HG02970 (cell line): ENCODE results near the gene OSBPL10.
"Not testable (repeated sequence)": the region's sequence is repeated elsewhere in the genome, so short reads cannot be mapped to it uniquely, and the experiment has no call there.

ENCODE experiments used
- ATAC-seq: cut with Tn5 transposase; IDR thresholded peaks from one replicate; pipeline ENCODE4 v1.9.1; 2021; ENCODE audit warnings: mild to moderate bottlenecking, moderate library complexity, moderate number of reproducible peaks; ENCODE audit not compliant: unreplicated experiment, low FRiP score

The OSBPL10 gene, protein sequence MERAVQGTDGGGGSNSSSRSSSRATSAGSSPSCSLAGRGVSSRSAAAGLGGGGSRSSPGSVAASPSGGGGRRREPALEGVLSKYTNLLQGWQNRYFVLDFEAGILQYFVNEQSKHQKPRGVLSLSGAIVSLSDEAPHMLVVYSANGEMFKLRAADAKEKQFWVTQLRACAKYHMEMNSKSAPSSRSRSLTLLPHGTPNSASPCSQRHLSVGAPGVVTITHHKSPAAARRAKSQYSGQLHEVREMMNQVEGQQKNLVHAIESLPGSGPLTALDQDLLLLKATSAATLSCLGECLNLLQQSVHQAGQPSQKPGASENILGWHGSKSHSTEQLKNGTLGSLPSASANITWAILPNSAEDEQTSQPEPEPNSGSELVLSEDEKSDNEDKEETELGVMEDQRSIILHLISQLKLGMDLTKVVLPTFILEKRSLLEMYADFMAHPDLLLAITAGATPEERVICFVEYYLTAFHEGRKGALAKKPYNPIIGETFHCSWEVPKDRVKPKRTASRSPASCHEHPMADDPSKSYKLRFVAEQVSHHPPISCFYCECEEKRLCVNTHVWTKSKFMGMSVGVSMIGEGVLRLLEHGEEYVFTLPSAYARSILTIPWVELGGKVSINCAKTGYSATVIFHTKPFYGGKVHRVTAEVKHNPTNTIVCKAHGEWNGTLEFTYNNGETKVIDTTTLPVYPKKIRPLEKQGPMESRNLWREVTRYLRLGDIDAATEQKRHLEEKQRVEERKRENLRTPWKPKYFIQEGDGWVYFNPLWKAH

DNA sequence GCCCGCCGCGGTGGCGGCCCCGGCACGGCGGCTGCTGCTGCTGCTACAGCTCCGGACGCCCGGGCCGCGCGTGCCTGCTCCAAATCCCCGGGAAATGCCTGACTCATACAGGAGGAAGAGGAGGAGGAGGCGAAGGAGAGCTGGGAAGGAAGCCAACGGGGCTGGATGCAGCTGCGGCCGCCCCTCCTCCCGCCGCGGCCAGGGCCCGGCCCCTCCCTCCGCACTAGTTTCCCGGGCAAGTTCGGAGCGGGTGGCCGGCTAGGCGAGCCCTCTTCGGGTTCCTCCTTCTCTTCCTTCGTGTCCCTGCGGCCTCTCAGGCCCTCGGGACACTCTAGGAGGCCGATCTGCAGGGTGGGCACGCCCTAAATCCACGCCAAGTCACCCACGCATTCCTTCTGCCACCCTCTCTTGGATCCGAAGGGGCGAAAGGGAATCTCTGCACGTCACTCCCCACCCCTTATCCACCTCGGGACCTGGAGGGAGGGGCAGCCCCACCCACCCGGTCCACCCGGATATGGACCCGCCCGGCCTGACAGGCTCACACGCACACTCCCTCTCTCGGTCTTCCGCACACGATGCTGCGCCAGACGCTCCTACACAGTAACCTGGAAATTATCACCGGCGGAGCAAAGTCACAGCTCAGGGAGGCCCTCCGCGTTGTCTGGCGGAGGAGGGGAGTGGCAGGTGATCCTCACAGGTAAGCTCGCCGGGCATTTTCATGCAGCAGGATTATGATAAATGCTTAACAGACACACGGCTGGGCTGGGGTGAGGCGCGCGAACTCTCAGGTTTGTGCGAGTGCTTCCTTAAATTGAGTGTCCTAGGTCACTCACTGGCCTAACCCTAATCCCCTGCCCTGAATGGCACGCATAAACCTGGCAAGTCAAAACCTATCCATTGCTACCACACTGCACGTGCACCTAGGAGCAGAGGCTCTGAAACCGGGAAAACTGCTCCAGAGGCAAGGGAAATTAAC lies at the start of gene OSBPL10, which contains the start of gene ZNF860:
Gene OSBPL10 (minus strand): TSS at position 57 of the 976 bp plus-strand sequence. CDS start 83 bp downstream, outside the sequence.
Gene ZNF860 (plus strand): TSS at position 545 of the 976 bp plus-strand sequence. CDS start 7,330 bp downstream, outside the sequence.
- ATAC-seq, result no peak

DNA sequence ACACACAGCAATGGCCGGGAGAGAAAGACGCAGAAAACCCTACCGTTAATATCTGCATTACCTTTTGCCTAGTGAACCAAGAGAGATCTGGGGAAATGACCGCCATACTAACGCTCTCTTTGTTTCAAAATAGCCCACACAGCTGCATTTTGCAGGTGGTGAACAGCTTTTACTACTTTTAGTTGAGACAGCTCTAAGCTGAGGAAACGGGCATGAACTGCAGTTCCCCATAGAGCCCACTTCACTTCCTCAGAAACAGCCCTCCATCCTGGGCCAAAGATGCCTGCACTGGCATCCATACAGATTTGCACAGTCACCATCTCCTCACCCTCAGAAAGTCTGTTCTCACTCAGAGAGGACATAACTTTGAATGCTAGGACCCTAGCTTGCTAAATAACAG lies 45.5 kb upstream of the OSBPL10 start:
- no peak for ATAC-seq

DNA sequence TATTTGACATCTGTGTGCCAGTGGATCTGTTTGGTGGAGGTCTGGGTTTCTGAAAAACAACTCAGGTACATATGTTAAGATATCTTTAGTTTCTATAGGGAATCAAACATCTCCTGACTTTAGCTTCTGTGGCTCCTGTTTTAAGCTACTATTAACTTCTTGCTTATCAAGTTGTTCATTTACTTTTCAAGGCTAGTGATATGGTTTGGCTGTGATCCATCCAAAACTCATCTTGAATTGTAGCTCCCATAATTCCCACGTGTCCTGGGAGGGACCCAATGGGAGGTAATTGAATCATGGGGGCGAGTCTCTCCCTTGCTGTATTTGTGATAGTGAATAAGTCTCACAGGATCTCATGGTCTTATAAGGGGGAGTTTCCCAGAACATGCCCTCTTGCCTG lies 41.9 kb upstream of the OSBPL10 start:
- ATAC-seq, result no peak

DNA sequence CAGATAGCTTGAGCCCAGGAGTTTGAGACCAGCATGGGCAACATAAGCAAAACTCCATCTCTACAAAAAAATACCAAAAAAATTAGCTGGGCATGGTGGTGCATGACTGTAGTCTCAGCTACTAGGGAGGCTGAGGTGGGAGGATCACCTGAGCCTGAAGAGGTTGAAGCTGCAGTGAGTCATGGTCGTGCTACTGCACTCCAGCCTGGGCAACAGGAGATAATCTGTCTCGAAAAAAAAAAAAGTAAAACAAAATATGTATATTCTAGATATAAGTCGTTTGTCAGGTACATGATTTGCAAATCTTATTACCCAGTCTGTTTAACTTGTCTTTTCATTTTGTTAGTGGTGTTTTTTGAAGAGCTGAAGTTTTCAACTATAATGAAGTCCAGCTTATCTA lies 40.7 kb upstream of the OSBPL10 start:
- ATAC-seq, result no peak

DNA sequence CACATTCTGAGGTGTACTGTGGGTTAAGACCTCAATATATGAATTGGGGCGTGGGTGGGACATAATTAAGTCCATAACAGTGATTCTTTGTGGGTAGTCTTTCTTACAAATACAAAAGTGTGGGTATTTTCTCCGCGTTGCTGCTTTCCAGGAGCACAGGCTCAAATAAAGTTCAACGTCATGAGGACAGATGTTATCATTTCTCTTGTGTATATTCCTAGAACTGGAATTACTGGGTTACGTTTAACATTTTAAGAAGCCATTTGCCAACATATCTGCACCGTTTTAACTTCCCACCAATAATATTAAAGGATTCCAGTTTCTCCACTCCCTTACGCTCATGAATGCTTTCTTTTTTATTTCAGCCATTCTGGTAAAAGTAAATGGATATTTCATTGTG lies 40.1 kb upstream of the OSBPL10 start:
- no peak for ATAC-seq

DNA sequence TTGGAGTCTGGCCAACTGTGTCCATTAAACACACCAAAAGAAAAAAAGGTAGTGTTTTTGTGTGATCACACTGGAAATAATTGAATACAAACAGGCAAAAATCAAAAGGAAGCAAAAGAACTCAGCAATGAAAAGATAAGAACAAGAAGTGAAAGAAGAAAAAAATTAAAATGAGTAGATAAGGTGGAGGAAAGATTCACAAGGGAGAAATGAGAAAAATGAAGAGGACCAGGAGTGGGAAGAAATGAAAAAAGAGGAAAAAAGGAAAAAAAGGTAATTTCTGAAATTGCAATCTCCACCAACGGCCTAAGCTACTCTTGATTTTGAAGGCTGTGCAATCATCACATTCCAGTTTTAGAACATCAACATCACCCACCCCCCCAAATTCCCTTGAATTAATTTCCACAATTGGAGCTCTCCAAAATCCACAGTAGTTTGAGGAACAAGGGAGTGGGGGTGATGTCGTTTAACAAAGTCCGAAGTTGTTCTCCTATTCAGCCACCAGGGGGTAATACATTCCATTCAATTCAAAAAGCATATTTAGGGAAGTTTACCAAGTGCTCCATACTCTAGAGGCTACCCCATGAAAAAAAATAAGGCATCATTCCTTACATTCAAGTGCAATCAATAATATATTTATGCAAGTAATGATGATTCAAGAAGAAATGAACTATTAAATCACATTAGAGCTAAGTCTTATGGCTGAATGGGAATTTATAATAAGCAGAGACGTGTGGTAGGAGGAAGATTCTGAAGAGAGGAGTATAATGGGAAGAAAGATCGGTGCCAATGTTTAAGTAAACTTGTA lies 37.9 kb upstream of the OSBPL10 start:
- no peak for ATAC-seq

DNA sequence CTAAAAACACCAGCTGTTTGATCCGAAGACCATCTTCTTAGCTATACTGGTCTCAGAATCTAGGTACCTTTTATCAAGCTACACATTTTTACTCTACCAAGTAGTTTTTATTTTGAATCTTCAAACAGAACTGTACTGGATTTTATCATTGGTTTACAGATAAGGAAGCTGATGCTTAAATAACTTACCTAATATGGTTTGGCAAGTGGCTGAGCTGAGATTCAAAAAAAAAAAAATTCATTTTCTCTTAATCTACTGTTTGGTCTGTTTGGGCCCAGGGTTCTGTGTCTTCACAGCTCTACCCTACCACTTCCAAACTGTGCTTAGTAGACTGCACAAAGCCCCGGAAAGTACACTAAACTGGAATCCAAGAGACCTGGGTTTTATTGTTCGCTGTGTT lies 36.2 kb upstream of the OSBPL10 start:
- no peak for ATAC-seq

DNA sequence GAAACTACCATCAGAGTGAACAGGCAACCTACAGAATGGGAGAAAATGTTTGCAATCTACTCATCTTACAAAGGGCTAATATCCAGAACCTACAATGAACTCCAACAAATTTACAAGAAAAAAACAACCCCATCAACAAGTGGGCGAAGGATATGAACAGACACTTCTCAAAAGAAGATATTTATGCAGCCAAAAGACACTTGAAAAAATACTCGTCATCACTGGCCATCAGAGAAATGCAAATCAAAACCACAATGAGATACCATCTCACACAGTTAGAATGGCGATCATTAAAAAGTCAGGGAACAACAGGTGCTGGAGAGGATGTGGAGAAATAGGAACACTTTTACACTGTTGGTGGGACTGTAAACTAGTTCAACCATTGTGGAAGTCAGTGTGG lies 34.6 kb upstream of the OSBPL10 start:
- ATAC-seq, result not testable (repeated sequence)

DNA sequence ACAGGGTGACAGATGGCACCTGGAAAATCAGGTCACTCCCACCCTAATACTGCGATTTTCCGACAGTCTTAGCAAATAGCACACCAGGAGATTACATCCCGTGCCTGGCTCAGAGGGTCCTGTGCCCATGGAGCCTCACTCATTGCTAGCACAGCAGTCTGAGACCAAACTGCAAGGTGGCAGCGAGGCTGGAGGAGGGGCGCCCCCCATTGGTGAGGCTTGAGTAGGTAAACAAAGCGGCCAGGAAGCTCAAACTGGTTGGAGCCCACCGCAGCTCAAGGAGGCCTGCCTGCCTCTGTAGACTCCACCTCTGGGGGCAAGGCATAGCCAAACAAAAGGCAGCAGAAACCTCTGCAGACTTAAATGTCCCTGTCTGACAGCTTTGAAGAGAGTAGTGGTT lies 29.6 kb upstream of the OSBPL10 start:
- ATAC-seq, result not testable (repeated sequence)

DNA sequence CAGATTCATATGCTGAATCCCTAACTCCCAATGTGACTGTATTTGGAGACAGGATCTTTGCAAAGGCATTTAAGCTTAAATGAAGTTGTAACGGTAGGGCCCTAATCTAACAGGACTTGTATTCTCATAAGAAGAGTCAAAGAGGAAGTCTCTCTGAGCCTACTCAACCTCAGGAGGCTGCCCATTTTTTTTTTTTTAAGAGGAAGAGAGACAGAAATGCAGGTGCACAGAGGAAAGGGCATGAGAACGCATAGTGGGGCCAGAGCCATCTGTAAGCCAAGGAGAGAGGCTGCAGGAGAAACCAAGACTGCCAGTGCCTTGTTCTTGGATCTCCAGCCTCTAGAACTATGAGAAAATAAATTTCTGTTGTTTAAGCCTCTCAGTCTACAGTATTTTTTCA lies 28.9 kb upstream of the OSBPL10 start:
- no peak for ATAC-seq

DNA sequence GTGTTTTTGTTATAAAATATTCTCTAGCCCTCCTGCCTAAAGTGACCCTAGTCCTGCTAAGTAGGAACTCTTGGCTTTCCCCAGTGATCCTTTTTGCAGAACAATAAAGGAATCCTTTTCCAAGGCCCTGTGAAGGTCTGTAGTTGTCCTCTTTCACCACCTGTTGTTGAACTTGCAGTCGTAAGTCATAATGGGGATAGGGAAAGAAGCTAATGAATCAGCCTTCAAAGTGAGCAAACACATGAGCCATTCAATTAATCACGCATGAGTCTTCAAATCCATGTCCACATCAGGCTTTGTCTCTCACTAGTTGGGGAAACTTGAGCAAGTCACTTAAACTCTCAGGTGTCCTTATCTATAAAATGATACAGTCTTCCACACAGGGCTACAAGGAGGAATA lies 28.0 kb upstream of the OSBPL10 start:
- ATAC-seq, result no peak

DNA sequence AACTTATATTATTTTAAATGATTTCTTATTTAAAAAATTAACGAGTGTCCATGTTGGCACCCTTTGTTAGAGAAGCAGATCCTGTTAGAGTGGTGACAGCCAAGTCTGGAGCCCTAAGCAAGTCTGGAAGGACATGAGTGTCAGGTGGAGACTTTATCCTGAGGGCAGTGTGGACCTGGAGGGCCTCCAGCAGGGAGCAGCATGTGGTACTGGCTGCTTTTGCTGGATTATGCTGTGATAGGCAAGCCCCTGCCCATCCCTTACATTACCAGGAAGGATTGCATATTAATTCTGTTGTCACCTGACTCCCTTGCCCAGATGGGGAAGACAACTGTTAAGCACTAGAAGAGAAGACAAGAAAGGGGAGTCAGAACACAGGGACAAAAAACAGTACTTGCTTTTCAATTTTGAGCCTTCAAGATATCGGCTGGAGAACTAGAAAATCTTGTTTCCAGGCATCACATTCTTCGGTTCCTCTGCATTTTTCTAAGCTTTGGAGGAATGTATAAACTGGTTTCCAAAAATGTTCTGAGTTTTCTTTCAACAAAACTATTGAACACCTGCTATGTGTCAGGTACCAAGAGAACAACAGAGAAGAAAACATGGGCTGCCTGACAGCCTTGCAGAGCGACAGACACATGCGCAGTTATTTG lies 23.2 kb upstream of the OSBPL10 start:
- no peak for ATAC-seq

DNA sequence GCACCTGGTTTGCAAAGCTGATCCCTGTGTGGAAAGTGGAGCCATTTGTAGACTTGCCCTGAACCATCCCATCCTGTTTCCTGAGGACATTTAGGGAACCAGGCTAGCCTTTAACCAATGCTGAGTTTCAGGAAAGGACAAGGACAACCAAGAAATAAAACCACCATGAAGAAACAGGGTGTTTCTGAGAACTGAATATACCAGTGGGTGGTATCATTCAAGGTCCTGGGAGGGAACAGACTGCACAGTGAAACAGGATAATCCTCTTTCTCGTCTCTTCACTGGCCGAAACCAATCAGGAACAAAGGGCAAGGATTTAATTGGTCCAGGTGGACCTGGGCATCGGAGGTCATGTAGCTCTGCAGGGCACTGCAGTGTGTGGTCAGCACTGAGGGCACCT lies 22.3 kb upstream of the OSBPL10 start:
- ATAC-seq, result no peak

DNA sequence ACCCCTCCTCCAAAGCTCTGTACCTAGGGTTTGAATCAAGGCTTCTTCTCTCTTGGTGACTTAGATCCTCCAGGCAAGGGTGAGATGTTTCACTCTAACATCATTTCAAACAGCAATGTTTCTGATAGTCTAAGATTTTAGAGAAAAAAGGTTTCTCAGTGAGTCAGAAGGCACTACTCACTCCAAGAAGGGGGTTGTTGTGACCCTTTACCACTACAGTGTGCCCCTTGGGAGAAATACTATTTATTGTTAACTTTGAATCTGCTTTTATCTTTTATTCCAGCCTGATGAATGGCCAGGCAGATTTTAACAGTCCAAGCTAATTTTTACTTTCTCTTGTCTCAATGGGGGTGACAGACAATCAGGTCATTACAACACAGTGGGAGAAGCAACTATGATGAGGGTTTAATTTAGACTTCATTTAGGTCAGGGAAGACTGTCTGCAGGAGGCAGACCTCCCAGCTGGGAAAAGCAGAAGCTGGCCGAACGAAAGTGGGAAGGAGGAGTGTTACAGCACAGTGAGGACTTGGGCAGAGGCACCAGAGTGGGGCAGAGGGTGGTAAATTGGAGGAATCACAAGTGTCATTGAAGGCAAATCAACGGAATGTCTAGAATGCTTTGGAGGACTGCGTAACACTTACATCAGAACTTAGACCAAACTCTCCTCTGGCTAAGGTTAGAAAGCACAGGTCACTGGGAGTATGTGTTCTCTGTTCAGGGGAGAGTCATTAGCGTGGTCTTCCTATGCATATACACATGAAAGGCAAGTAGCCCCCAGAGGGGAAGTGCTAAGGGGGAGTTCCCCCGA lies 21.7 kb upstream of the OSBPL10 start:
- no peak for ATAC-seq

DNA sequence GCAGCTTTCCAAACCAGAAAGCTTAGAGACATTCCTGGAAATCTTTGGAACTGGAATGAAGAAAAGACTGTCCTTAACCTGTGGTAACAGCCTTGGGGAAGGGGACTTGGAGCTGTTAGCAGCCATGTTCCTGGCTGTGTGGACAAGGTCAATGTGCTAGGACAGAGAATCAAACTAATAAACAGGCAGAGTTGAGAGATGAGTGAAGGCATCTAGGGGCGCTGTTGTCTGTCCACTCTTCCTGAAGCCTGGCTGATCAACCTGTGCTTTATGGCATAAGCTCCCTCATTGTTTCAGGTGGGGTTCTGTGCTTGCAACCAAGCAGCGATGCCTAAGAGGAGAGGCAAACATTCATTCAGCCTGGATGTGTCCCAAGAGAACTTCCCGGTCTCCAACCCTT lies 19.8 kb upstream of the OSBPL10 start:
- ATAC-seq, result no peak

DNA sequence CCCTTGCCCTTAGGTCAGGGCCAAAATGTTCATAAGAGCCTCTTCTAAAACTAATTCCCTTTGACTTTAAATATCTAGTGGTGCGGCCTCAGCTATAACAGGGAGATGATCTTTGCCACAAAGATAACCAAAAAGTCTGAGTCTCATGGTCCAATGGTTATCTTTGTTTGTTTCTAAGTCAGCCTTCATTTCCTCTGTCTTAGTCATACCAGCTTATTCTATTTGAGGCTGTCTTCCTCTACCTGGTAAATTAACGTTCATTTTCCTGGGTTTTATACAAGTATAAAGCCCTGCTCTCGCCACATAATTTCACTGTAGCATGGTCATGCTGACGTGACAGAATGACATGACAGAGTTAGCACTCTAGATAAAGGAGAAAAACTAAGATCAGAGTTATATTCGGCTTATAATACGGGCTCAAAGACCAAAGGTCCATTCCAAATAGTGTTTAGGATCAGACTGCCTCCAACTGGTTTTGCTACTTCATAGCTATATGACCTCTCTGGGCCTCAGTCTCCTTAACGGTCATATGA lies 18.9 kb upstream of the OSBPL10 start:
- ATAC-seq, result no peak

DNA sequence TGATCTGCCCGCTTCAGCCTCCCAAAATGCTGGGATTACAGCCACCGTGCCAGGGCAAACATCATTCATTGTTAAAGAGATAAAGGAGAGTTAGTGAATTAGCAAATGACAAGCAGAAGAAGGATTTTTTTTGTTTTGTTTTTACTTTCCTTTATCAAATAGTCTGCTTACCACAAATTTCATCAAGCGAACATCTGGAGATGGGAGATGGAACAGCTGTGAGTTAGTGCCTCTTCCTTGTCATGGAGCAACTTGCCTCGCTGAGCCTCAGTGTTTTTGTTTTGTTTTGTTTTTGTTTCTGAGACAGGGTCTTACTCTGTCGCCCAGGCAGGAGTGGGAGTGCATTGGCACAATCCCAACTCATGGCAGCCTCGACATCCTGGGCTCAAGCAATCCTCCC lies 16.4 kb upstream of the OSBPL10 start:
- no peak for ATAC-seq

DNA sequence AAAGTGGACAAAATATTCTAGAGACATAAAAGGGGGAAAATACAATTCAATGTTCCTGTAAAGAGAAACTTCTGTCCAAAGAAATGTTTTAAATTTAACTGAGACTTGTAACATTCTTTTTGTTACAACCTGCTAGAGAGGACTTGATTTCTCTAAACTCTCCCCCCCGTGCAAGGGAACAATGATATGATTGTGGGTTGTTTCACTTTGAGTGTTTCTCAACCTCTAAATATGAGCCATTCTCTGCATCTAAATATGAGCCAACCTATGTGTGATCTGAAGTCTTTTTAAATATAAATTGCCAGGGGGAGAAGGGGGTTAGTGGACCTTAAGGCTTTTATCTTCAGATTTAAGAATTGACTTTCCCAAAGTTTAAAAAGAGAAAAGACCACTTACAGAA lies 15.1 kb upstream of the OSBPL10 start:
- ATAC-seq, result no peak
